Measurements from ENCODE around the gene TPRG1.

DNA sequence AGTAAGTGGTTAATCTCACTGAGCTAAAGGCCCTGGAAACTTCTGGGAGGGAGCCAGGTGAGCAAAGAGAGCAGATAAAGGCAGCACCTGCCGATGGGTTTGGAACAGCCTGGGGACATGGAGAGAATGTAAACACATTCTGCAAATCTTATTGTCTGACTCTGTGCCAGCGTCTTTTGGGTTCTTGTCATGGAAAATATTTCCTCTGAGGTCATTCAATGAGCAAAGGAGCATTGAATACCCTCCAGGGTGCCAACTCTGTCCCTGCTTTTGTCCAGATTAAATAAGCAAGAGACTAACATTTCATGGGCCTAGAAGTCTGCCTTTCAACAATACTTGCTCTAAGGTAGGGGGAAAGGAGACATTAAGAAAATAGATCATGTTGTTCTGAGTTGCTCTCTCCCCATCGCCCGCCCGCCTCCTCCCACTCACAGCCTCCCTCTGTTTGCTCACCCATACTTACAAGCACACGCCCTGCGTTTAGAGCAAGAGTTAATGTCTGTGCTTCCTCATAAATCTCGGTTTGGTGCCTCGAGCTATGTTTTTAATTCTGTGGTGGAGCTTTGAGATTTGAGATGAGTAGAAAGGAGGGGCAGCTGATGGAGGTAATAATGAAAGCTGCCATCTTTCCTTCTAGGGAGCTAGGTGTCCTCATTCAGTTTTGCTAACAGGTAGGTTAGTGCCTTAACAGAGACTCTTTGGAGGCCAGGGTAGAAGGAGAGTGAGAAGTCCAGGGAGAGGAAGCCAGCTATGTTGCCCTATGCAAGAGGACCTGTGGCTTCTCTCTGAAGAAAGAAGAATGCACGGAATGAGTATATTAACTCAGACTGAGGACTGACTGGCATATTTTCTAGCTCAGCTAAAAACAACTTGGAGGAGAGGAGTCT lies 132.9 kb downstream of the TPRG1 start:
- TF ChIP-seq CTCF (conservative IDR thresholded peaks at IDR 0.05; ENCODE audit: low read depth, low read length) (no peak), POLR2A (IDR thresholded peaks at IDR 0.05; ENCODE audit: low read depth, low read length) (no peak), RCOR1 (IDR thresholded peaks at IDR 0.05; ENCODE audit: insufficient replicate concordance, low read length) (no peak), FOS (IDR thresholded peaks at IDR 0.05; ENCODE audit: low read depth, low read length) (no peak), MAZ (IDR thresholded peaks at IDR 0.05; ENCODE audit: borderline replicate concordance, low read depth, low read length) (no peak)
- TF ChIP-seq, protein P1, sequence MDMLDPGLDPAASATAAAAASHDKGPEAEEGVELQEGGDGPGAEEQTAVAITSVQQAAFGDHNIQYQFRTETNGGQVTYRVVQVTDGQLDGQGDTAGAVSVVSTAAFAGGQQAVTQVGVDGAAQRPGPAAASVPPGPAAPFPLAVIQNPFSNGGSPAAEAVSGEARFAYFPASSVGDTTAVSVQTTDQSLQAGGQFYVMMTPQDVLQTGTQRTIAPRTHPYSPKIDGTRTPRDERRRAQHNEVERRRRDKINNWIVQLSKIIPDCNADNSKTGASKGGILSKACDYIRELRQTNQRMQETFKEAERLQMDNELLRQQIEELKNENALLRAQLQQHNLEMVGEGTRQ (IDR thresholded peaks at IDR 0.05; ENCODE audit: low read depth, low read length): no peak
